ENCODE measurements around the gene ULBP2.

GRCh38 chr6:149950423-149950822, 8.6 kb downstream of the ULBP2 start:
- TF ChIP-seq CTCF (optimal IDR thresholded peaks at IDR 0.05 in 1 of 3, IDR thresholded peaks at IDR 0.05 in 1 of 3, conservative IDR thresholded peaks at IDR 0.05 in 1 of 3; ENCODE audit: extremely low read depth in 1 of 3, insufficient read depth in 2 of 3, low read length in 3 of 3) = no peak
- TF ChIP-seq EZH2 (IDR thresholded peaks at IDR 0.05; ENCODE audit: low read length) = no peak

Measured in keratinocyte (primary cell).